ENCODE data around the gene BMP6. TPM values are rescaled to one million over a fixed set of nuclear protein-coding genes. Genes with fewer than 3 reads are reported as not detected.
"Not testable (repeated sequence)": the region's sequence is repeated elsewhere in the genome, so short reads cannot be mapped to it uniquely, and the experiment has no call there.

BMP6 gene
- polyA plus RNA-seq, 1 donor = 6.8 TPM

DNA sequence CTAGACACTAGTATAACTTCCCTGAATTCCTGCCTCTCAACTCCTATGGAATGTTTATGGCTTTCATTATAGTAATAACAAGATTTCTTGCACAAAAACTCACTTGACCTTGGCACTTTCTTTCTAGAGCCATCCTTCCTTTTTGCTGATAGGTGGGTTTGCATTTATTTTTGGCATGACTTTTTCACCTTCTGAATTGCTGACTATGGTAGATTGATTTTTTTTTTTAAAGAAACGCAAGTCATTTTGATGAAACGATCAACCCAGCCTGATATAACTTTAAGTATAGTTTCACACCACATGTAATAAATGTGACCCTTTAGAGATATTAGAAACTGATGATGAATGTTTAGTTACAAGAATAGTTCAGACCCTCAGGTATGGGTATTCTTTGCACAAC lies 61.8 kb downstream of the BMP6 start:
- no peak for DNase-seq

DNA sequence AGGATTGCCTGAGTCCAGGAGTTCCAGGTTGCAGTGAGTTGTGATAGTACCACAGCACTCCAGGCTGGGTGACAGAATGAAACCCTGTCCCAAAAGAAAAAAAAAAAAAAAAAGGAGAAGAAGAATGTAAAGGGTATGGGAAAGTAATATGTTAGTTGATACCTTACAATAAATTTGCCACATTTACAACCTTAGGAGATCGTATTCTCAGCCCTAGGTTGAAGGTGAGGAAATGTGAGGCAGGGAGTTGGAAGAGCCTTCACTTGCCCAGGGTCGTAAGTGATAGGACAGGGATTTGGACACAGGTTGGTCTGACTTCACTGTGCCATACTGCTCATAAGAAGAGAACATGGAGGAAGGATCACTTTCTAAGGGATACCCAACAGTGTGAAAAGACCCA lies 68.6 kb downstream of the BMP6 start:
- DNase-seq = no peak

DNA sequence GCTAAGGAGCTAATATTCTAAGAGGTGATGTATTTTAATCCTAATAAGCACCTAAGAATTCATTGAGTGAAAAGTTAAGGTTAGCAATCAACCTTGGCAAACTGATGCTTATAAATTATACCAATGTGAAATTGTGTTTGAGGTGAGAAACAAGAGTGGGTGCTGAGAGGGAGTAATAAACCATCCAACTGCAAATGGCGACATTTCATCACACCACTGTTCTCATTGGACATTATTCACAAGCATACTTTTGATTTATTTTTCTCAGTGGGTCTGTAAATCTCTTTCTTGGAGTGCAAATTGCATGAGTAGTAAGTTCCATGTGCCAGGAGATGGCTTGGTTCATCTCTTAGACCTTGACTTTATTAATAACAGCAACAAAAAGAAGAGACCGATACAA lies 71.5 kb downstream of the BMP6 start:
- no peak for DNase-seq

DNA sequence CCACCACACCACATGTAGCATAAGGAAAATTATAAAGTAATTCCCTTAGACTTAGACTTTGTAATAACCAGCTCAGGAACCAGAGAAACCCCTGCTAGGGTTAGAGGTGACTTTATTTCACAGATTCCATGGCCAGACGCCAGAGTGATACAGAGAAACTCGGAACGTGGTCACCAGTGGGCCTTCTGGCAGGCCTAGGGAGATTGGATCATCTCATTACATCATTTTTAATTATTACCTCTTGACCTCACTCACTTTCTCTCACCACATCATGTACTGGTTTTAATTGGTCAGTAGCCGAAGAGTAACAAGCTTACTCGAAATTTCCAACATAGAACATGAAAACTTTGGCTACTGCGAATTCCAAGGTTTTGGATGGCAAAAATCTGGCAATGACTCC lies 72.9 kb downstream of the BMP6 start:
- DNase-seq = no peak

DNA sequence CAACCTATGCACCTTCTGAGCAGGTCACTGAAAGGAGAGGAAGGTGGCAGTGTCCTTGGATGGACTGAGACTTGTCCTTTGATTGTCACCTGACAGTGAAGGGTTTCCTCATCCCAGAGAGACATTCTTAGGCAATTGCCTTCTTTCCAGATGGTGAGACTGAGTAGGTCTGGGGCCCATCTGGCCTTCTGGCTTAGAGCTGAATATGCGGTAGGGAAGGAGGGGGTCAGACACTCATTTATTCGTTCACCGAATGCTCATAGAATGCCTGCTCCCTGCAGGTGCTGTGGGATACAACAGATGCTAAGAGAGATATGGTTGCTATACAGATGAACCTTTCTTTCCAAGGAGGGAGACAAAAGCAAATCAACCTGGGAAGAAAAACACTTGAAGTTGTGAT lies 76.8 kb downstream of the BMP6 start:
- no peak for DNase-seq

DNA sequence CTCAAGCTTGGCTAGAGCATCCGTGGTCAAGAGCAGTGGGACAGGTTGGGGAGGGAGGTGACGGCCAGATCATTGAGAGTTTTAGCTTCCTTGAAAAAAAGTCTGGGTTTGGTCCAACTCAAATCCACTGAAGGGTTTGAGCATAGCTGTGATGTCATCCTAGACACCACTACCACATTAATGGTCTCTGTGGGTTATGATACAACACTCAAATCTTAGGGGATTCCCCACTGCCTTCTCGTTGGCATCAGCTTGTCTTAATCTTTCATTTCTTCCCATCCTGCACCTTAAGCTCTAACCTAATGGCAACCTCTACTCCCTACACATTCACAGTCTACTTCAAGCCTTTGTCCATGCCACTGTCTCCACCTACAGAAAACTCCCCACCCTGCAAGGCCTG lies 77.3 kb downstream of the BMP6 start:
- DNase-seq = no peak

DNA sequence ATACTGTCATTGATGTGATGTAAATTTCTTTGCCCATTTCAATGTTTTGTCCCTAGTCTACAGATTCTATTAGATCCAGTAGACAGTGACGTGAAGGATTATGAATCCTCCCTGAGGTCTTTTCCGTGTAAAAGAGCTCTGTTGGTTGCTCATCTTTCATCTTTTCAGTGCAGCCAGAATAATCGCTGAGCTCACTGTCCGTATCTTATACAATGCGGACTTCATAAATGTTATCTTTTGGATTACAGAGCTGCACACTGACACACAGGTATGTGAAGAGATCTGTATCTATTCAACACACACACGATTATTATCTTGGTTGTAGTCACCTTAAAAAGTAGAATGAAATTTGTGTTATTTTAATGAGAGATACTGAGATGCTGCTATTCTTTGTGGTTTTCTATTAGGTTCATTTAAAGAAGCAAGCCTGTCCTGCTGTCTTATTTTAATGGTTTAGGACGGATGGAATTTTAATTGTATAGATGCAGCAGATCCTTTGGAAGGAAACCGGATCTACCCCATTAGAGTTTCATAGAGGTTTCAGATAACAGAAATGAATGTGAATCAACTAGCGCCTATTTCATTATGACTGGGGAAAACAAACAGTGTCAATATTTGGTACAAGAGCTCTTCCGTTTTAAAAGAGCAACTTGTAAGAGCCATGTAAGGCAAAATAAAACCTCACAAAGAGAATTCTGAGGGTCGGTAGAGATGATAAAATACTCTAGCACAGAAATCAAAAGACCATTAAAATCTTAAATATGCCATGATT lies 79.4 kb downstream of the BMP6 start:
- no peak for DNase-seq

DNA sequence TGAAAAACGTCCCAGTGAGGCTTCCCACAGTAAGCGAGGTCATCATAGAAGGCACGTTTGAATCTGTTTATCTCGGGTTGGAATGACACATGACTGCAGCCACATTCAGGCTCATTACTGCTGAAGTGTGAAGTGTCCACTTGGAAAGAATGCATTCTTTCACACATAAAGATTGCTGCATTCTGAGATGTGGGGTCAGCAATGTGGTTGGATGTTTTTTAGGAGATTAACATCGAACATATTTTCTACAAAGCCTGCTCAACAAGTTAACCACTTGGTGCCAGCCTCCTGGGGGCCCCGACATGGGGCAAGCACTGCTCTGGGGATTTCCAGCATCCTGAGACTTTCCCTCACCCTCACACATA lies 79.9 kb downstream of the BMP6 start:
- DNase-seq = no peak

DNA sequence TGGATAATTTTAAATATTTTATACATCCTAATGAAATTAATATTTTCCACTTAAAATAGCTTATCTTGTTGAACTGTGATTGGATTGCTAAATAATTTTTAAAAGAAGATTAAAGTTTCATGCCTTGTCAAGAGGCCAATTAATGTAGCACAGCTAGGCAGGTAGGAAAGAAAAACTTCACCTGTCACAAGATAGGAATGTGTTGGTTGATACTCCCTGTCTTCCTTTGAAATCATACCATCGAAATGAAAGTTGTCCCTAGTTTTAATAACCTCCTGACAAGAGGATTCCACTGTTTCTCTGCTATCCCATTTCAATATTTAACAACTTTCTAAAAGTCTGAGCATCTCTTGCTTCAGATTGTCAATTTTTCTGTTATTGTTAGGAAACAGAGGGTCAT lies 80.8 kb downstream of the BMP6 start:
- no peak for DNase-seq

DNA sequence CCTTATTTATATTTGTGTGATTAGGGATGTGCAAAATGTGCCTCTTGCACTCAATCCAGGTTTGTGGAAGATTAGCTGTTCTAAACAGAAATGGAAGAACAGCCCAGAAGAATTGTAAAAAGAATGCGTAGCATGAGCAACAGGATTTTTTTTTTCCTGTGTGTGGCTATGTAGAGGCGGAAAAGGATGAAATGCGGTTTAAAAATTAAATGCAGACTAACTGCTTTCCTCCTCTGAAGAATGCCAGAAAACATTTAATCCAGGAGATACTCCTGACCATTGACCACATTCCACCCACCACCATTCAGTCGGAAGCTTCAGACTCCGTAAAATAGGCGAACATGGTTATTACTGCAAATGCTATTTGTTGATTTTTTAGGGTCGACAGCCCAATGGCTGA lies 83.4 kb downstream of the BMP6 start:
- DNase-seq = no peak

DNA sequence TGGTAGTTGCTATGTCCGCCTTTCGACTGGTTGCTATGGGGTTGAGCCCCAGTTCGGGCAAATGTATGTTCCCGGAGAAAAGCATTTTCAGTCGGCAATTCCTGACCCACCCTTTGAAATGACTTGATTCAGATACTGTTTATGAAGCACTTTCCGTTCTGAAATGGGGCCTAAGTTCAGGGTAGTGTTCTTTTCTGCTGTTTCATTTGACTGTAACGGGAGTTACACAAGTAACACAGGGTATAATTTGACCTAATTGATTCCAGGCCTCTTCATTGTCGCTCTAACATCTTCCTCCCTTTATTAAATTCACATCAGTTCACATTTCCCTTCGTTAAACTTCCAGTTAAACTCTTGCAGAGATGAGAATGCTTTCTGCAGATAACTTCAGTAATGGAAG lies 85.5 kb downstream of the BMP6 start:
- DNase-seq = no peak

DNA sequence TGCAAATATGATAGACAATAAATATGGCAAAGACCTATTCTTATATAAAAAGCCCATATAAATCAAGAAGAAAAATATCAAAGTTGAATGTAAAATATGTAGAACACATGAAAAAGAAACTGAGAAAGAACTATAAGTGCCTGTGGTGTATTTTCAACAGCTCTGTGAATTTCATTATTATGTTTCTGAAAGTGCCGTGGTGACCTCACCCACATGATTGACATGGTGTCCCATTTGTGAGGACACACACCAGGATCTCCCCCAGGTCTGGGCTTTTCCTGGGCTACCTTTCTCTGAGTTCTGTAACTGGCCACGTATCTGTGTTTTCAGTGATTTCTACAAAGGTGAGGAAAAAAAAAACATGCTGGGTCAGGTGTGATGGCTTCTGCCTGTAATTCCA lies 86.7 kb downstream of the BMP6 start:
- DNase-seq = no peak

DNA sequence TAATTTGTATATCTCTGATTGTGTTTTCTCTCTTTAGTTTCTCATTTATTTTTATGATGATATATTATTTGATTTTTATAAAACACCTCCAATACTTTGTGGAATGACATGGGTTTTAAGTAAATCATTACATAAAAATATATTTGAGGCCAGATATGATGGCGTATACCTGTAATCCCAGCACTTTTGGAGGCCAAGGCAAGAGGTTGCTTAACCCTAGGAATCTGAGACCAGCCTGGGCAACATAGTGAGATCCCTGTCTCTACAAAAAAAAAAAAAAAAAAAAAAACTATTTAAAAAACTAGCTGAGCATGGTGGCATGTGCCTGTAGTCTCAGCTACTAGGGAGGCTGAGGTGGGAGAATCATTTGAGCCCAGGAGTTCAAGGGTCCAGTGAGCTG lies 87.3 kb downstream of the BMP6 start:
- DNase-seq = no peak

DNA sequence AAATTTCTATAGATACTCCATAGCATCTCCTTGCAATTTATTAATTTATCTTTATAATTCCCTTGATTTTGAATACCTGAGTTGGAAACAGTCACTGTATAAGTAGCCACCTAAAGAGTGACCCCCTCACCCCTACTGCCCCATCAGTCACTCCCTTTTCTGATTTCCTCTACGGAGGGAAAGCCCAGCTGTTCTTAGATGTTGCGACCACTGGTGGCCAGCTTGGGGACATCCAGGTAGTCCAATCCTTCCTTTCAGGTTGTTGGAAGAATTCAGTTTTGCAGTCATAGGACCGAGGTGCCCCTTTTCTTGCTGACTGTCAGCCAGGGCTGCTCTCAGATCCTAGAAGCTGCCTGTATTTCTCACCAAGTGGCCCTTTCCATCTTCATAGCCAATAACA lies 87.8 kb downstream of the BMP6 start:
- DNase-seq = no peak

DNA sequence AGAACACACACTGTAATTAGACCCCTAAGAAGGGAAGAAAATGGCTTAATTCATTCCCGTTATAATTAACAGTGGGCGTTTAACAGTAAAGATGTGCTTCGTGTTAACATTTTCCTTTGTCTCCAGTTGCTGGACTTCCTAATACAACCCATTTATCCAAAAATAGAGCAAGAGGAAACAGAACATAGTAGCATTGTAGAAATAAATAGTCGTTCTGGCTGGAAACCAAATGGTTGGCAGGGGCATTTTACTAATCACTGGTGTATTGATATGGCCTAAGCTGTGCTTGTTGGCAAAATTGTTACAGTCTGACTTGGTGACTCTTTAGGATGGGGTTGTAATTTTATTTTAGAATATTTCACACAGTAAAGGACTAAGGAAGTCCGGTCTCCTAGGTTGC lies 89.8 kb downstream of the BMP6 start:
- DNase-seq = no peak

DNA sequence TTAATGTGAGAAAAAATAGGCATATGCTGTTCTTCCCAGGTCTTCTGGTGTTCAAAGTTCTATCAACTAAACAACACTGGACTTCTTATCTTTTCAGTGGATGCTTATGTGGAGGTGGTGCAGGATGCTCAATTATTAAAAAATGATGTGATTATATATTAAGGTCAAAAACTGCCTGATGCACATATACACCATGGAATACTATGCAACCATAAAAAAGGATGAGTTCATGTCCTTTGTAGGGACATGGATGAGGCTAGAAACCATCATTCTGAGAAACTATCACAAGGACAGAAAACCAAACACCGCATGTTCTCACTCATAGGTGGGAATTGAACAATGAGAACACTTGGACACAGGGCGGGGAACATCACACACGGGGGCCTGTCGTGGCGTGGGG lies 91.3 kb downstream of the BMP6 start:
- not testable (repeated sequence) for DNase-seq

DNA sequence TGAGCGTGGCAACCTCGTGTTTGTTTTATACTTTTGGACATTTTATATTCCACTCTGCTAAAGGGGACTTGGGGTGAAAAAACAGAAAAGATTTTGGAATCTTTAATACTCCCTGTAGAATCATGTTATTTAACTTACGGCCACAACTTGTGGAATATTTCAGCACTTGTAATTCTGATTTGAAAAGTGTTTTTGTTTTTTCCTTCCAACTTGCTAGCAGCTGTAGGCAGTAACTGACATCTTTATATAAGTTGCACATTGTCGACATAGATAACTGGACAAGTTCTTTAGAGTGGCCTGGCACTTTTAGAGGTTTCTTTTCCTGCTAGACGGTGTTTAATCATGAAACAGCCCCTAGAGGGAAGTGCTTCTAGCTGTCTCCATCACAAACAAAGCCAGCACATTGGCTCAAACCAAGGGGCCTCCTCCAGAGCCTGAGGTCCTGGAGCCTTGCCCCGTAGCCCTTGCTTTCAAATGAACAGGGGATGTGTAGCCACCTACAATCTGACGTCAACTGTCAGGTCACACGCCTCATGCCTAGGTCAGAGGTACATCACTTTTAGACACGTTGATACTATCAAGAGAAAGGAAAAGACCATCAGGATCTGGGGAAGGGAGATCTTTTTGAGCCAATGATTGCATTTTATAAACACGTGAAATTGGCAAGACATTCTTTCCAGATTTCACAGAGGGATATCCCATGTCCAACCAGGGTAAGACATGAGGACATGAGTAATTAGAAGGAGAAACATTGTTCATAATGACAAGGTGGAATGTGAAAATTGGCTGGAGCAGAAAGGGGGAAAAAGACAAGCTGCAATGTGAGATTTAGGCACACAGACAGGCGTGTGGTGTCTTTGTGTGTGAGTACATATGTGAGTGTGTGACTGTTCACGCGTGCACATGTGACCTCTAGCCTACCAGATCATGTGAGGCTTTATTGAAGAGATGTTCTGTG lies 92.6 kb downstream of the BMP6 start:
- DNase-seq = no peak

DNA sequence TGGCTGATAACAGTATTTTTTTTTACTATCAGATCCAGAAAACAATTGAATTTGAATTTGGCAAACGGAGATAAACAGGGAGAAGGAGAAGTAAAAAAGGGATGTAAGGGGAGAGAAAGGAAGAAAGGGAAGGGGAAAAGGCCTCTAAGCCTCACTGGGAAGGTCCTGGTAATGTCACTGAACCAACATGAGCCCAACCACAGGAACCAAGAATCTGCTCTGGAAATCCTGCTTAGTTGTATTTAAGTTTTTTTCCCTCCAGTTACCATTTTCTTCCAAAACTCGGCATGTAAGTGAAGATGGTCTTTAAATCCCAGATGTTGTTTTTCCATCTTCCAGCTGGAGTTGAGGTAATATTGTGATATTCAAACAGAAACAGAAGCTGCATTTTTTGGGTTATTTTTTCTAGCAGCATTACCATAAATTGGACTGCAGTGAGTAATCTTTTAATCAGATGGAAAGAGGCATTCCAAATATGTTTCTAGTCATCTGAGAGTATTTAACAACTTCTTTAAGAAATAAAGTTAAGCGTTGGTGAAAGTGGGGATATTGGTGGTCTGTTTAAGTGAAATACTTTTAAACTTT lies 93.6 kb downstream of the BMP6 start:
- DNase-seq = no peak

DNA sequence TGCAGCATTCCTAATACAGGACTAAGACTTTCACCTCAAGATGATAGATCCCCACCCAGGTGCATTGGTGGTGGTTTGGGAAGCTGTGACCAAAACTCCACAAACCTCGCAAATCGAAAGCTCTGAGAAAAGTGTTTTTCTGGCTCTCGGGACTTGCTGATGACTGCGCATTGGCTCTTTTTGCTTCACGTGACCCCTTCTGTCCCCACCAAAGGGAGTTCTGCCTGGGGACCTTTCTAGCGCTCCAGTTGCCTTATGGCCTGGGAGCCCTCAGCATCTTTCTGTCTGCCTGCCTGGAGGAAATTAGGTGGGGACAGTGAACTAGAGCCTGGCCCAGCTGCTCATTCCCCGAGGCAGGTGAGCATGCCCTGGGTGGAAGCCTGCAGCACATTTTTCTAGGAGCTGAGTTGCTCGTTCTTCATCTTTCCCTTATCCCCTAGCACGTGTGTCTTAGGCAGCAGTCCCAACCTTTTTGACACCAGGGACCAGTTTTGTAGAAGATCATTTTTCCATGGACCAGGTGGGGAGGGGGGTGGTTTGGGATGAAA lies 94.5 kb downstream of the BMP6 start:
- no peak for DNase-seq

DNA sequence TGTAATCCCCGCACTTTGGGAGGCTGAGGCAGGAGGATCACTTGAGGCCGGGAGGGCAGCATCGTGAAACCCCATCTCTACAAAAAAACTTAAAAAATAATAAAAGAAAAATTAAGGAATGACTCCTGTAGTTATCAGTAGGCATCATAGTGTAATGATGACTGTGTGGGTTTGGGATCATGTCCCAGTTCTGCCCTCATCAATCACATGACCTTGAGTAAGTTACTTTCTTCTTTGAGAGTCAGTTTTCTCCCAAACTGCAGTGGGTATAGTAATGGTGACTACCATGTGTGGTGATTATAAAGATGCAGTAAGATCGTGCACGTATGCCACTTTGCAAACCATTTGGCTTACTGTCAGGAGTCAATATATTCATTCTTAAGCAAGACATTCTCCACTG lies 95.5 kb downstream of the BMP6 start:
- DNase-seq = no peak

DNA sequence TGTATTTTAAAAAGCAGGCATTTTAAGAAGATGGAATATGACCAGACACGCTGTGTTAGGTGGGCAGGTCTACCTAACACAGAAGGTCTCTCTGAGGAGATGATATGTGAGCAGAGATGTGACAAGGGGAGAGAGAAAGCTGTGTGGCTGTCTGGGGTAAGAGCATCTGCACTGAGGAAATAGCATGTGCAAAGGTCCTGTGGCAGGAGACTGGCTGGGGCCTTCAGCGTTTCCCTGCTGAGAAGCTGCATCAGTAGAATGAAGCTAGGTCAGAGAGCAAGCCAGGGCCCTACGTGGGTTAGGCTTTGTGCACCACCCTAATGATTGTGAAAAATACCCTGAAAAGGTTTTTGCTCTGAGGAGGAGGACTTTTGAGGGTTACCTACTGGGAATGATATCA lies 97.7 kb downstream of the BMP6 start:
- no peak for DNase-seq

DNA sequence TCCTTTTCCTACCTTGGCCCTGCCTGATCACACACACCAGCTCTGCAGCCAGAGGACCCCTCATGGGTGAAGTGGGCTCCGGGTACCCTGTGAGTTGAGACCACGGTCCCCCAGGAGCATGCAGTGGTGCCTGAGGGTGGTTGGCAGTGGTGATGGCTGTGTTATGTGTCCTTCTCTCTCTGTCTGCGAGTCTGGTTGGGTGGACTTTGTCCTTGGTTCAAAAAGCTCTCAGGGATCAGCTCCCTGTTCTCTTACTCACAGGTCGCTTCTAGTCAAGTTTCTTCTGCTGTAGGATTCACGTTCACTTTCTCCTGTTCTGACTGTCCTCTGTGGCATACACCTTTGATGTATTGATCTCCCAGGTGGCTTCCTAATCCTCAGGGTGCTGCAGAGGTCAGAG lies 100.1 kb downstream of the BMP6 start:
- DNase-seq = no peak

DNA sequence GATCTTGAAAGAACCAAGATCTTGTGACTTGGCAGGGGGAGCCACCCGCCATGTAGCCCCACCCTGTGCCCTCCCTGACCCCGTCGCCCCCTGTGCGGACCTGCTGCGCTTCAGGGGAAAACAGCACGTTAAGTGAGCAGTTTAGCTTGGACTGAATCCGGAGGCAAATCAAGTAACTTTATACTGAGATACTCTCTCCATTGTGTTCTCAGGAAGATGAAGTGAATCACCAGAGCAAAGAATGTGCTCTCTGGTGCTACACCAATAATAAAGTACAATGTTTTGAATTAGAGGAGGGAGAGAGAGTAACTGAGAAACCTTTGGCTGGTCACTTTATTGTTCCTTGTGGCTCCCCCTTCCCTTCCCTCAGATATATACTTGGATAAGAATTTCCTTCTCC lies 101.2 kb downstream of the BMP6 start:
- no peak for DNase-seq
